GM21528 (cell line): ENCODE results near the gene POLD2.
"Not testable (repeated sequence)": the region's sequence is repeated elsewhere in the genome, so short reads cannot be mapped to it uniquely, and the experiment has no call there.

ENCODE experiments used
- ATAC-seq: cut with Tn5 transposase; IDR thresholded peaks from one replicate; pipeline ENCODE4 v1.9.1; 2021; ENCODE audit warnings: mild to moderate bottlenecking, moderate library complexity; ENCODE audit not compliant: unreplicated experiment, low FRiP score

Gene POLD2

GRCh38 chr7:44139311-44140010, 16.1 kb upstream of the POLD2 start:
- no peak for ATAC-seq

GRCh38 chr7:44138698-44139097, 15.3 kb upstream of the POLD2 start:
- no peak for ATAC-seq

GRCh38 chr7:44136731-44137130, 13.4 kb upstream of the POLD2 start:
- no peak for ATAC-seq

- ATAC-seq = no peak
These were observed 11.7 kb upstream of the POLD2 start for GRCh38 chr7:44134943-44135628.

GRCh38 chr7:44133295-44133694, 9.9 kb upstream of the POLD2 start:
- no peak for ATAC-seq

GRCh38 chr7:44132039-44132438, 8.7 kb upstream of the POLD2 start:
- ATAC-seq = no peak

GRCh38 chr7:44131173-44132029, 8.1 kb upstream of the POLD2 start:
- ATAC-seq = no peak

- no peak for ATAC-seq
These were observed 5.6 kb upstream of the POLD2 start for GRCh38 chr7:44128721-44129582.

GRCh38 chr7:44127161-44127560, 3.8 kb upstream of the POLD2 start:
- no peak for ATAC-seq

GRCh38 chr7:44126574-44126973, 3.2 kb upstream of the POLD2 start:
- ATAC-seq = not testable (repeated sequence)

GRCh38 chr7:44124822-44125202, 1.5 kb upstream of the POLD2 start:
- no peak for ATAC-seq

GRCh38 chr7:44122529-44122928, 819 bp downstream of the POLD2 start:
- no peak for ATAC-seq

- no peak for ATAC-seq
These were observed 1.5 kb downstream of the POLD2 start for GRCh38 chr7:44121761-44122420.

GRCh38 chr7:44120395-44120794, 3.0 kb downstream of the POLD2 start:
- no peak for ATAC-seq

- ATAC-seq = no peak
These were observed 3.4 kb downstream of the POLD2 start for GRCh38 chr7:44119829-44120380.

- no peak for ATAC-seq
These were observed 5.4 kb downstream of the POLD2 start for GRCh38 chr7:44117801-44118429.

GRCh38 chr7:44116789-44117666, 6.3 kb downstream of the POLD2 start:
- ATAC-seq = no peak

GRCh38 chr7:44116087-44116788, 7.1 kb downstream of the POLD2 start:
- no peak for ATAC-seq
